Measurements from ENCODE around the gene MYEF2.

Gene MYEF2

GRCh38 chr15:48177766-48178647 is at the start of gene MYEF2:
Gene MYEF2 (minus strand): TSS chr15:48178295. CDS start chr15:48178237, 58 bp downstream.
- no peak for FAIRE-seq

- FAIRE-seq: no peak
Measured at GRCh38 chr15:48225771-48226170, 47.7 kb upstream of the MYEF2 start.

GRCh38 chr15:48222627-48223026 is 44.5 kb upstream of the MYEF2 start:
- FAIRE-seq: no peak

GRCh38 chr15:48221885-48222284 is 43.8 kb upstream of the MYEF2 start:
- FAIRE-seq: no peak

- no peak for FAIRE-seq
Measured at GRCh38 chr15:48221261-48221660, 43.2 kb upstream of the MYEF2 start.

GRCh38 chr15:48205981-48206380 is 27.9 kb upstream of the MYEF2 start, which contains the start of gene SLC12A1:
Gene SLC12A1 (plus strand): TSS chr15:48206302. CDS start chr15:48207720, 1,418 bp downstream.
- no peak for FAIRE-seq

GRCh38 chr15:48202068-48202467 is 24.0 kb upstream of the MYEF2 start:
- no peak for FAIRE-seq

GRCh38 chr15:48191574-48192225 is 13.6 kb upstream of the MYEF2 start, which contains the start of gene CTXN2:
Gene CTXN2 (plus strand): TSS chr15:48191665. CDS start chr15:48201301, 9,636 bp downstream.
- peak; percentile 68 for FAIRE-seq

- FAIRE-seq: peak; percentile 27
Measured at GRCh38 chr15:48190932-48191573, 13.0 kb upstream of the MYEF2 start.

- FAIRE-seq: no peak
Measured at GRCh38 chr15:48186271-48186670, 8.2 kb upstream of the MYEF2 start.

- no peak for FAIRE-seq
Measured at GRCh38 chr15:48185529-48185928, 7.4 kb upstream of the MYEF2 start.

GRCh38 chr15:48182749-48183148 is 4.7 kb upstream of the MYEF2 start:
- FAIRE-seq: no peak

- peak; percentile 92 for FAIRE-seq
Measured at GRCh38 chr15:48178648-48178931, 495 bp upstream of the MYEF2 start.

GRCh38 chr15:48177383-48177765 is 721 bp downstream of the MYEF2 start:
- peak; percentile 97 for FAIRE-seq

GRCh38 chr15:48176957-48177356 is 1.1 kb downstream of the MYEF2 start:
- no peak for FAIRE-seq

- FAIRE-seq: no peak
Measured at GRCh38 chr15:48176112-48176511, 2.0 kb downstream of the MYEF2 start.

- FAIRE-seq: peak; percentile 5
Measured at GRCh38 chr15:48175126-48175525, 3.0 kb downstream of the MYEF2 start.

GRCh38 chr15:48170981-48171380 is 7.1 kb downstream of the MYEF2 start:
- no peak for FAIRE-seq

- no peak for FAIRE-seq
Measured at GRCh38 chr15:48168616-48169015, 9.5 kb downstream of the MYEF2 start.

- FAIRE-seq: no peak
Measured at GRCh38 chr15:48153526-48153925, 24.6 kb downstream of the MYEF2 start.

GRCh38 chr15:48149858-48150257 is 28.2 kb downstream of the MYEF2 start:
- no peak for FAIRE-seq

- FAIRE-seq: no peak
Measured at GRCh38 chr15:48147358-48147757, 30.7 kb downstream of the MYEF2 start.

- no peak for FAIRE-seq
Measured at GRCh38 chr15:48145923-48146322, 32.2 kb downstream of the MYEF2 start.

GRCh38 chr15:48144889-48145288 is 33.2 kb downstream of the MYEF2 start:
- no peak for FAIRE-seq
